Adrenal gland (tissue), 12 donors: ENCODE measurements around the gene TBC1D22A. TPM values are rescaled to one million over a fixed set of nuclear protein-coding genes. Genes with fewer than 3 reads are reported as not detected.

Experiments
- DNase-seq, 7 donors: peaks; one replicate each; pipeline ENCODE4 v3.0.0-alpha.2; 2019 to 2020
- H3K27ac ChIP-seq, 5 donors: fragments of 200-600 bp; sonication (generic) in 4 of 5; 1 replicate in 3 of 5; 2 replicates in 2 of 5; pipeline versions ENCODE4 v1.5.1 to v1.8.0; 2016 to 2020; ENCODE audit warnings: mild to moderate bottlenecking in 1 of 5
- H3K27me3 ChIP-seq: fragments of 200-600 bp; 2 replicates; pipeline ENCODE4 v1.8.0; 2021
- H3K36me3 ChIP-seq, 2 donors: fragments of 200-600 bp; replicated peaks in 1 of 2; 1 replicate in 1 of 2; 2 replicates in 1 of 2; pipeline versions ENCODE4 v1.5.1 to v1.8.0; 2018 to 2022
- H3K4me1 ChIP-seq, 2 donors: fragments of 200-600 bp; replicated peaks in 1 of 2; 1 replicate in 1 of 2; 2 replicates in 1 of 2; pipeline versions ENCODE4 v1.5.1 to v1.8.0; 2018 to 2021
- H3K4me3 ChIP-seq, 4 donors: fragments of 200-600 bp; sonication (generic) in 3 of 4; one replicate each; pipeline ENCODE4 v1.5.1; 2016 to 2018
- H3K9me3 ChIP-seq, 3 donors: fragments of 200-600 bp; sonication (generic) in 1 of 3; replicated peaks in 1 of 3; 1 replicate in 2 of 3; 2 replicates in 1 of 3; pipeline versions ENCODE4 v1.5.1 to v1.8.0; 2016 to 2021
- POLR2A ChIP-seq, 2 donors: fragments of 450-650 bp; IDR thresholded peaks; one replicate each; pipeline ENCODE4 v1.6.1; 2017; ENCODE audit warnings: antibody characterized with exemption in 2 of 2, mild to moderate bottlenecking in 2 of 2, moderate library complexity in 1 of 2
- WGBS, 4 donors: extraction: QIAGEN DNeasy Blood & Tissue Kit in 2 of 4; methylation state at CpG; one replicate each; pipeline versions ENCODE4 v1.1.5 to v1.1.7; 2013 to 2017; 5-methylcytosine and 5-hydroxymethylcytosine counted together
- intact Hi-C, 2 donors: fragments of 100-400 bp; cut with DNase I; formaldehyde crosslinking; loops; one replicate each; pipeline versions ENCODE4 v1.14.1 to v1.15.0; 2022 to 2023
- polyA plus RNA-seq, 3 donors: library from polyadenylated mRNA; stranded (reverse); fragments of 200-250 nt in 2 of 3; fragments of 350-450 nt in 1 of 3; fragmentation: Illumina TruSeq in 1 of 3; extraction: RNeasy Lipid Tissue Mini Kit (QIAGEN cat#74804) in 1 of 3; gene quantifications; one replicate each; pipeline ENCODE4 v1.2.3, GENCODE V29; 2013 to 2014
- total RNA-seq, 9 donors: library from RNA; depleted of rRNA in 4 of 9; stranded (reverse); fragments of >200 nt in 4 of 9; fragments of 120-200 nt in 1 of 9; fragmentation: NEBNext Ultra II Directional in 1 of 9; extraction: Animal tissue kit (Norgen Biotek cat#: 25700) in 1 of 9; gene quantifications; one replicate each; pipeline versions ENCODE4 v1.1.0 to v1.2.4, GENCODE V29; 2013 to 2023
- TF ChIP-seq, protein P1 (sequence below), 6 experiments: fragments of 450-650 bp in 4 of 6; fragments of 200-600 bp in 2 of 6; sonication (generic) in 1 of 6; IDR thresholded peaks; 1 replicate in 5 of 6; 2 replicates in 1 of 6; pipeline versions ENCODE4 v1.5.1 to v1.8.0; 2016 to 2021; ENCODE audit warnings: antibody characterized with exemption in 6 of 6, mild to moderate bottlenecking in 2 of 6, moderate library complexity in 1 of 6
- donor health status: healthy with polysubstance abuse.
- donor health status: Bipolar disorder and iron deficiency.
- donor health status: DM: yes; HTN: yes; CAD: no.
- donor health status: DM: no; HTN: no; CAD: no.
- donor health status: DM: no; HTN: no; CAD: no.
- donor health status: DM: yes; HTN: yes; CAD: no.

The TBC1D22A gene
- total and polyA plus RNA-seq, 12 donors, result 11.5 to 44.2 (median 28.1) TPM

- TF ChIP-seq, protein P1, sequence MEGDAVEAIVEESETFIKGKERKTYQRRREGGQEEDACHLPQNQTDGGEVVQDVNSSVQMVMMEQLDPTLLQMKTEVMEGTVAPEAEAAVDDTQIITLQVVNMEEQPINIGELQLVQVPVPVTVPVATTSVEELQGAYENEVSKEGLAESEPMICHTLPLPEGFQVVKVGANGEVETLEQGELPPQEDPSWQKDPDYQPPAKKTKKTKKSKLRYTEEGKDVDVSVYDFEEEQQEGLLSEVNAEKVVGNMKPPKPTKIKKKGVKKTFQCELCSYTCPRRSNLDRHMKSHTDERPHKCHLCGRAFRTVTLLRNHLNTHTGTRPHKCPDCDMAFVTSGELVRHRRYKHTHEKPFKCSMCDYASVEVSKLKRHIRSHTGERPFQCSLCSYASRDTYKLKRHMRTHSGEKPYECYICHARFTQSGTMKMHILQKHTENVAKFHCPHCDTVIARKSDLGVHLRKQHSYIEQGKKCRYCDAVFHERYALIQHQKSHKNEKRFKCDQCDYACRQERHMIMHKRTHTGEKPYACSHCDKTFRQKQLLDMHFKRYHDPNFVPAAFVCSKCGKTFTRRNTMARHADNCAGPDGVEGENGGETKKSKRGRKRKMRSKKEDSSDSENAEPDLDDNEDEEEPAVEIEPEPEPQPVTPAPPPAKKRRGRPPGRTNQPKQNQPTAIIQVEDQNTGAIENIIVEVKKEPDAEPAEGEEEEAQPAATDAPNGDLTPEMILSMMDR (IDR thresholded peaks at IDR 0.05), result no peak
- TF ChIP-seq POLR2A (IDR thresholded peaks at IDR 0.05), result no peak
- peaks cover 3% of the 10 kb centered on the region in 2 donors for H3K4me1 ChIP-seq
- intact Hi-C loops, result no loop called here
- H3K27ac ChIP-seq, result no peak overlapping the region
- H3K4me3 ChIP-seq, result no peak overlapping the region
- H3K9me3 ChIP-seq, result no peaks in the 10 kb centered on the region
- no peak for DNase-seq
- H3K27me3 ChIP-seq, result no peaks in the 10 kb centered on the region
- 82 to 100% (median 95%) methylated on average over 2 to 3 of the region's 3 CpGs for WGBS, 4 donors
- H3K36me3 ChIP-seq, result no peaks in the 10 kb centered on the region
Measured at GRCh38 chr22:46980392-46980791, 217.9 kb downstream of the TBC1D22A start.

DNA sequence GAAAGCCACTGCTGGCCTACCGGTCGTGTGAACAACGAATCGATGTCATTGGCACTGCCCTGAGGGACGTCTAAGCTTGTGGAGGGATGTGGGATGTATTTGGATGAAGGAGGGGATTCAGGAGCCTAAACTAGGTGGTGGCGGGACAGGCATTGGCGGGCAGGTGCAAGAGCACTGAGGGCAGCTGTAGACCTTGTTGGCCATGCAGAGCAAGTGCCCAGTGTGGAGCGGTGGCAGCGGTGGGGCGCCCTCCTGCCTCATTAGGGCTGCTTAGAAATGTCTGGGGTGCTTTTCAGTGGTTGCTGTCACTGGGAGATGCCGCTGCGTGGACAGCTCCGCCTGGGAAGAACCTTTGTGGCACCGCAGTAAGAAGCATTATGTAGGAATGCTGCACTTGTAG is 220.2 kb downstream of the TBC1D22A start:
- no peak for DNase-seq
- WGBS, 4 donors, result 95 to 99% (median 98%) methylated on average over 10 to 14 of the region's 14 CpGs
- Histone ChIP-seq H3K4me1 (peaks cover 3 to 6% of the 10 kb centered on the region in 2 donors), H3K36me3 (no peaks in the 10 kb centered on the region), H3K27me3 (no peaks in the 10 kb centered on the region), H3K9me3 (no peaks in the 10 kb centered on the region), H3K27ac (no peak overlapping the region), H3K4me3 (no peak overlapping the region)
- intact Hi-C loops, result no loop called here
- no peak for TF ChIP-seq POLR2A (IDR thresholded peaks at IDR 0.05)
- TF ChIP-seq, protein P1 (IDR thresholded peaks at IDR 0.05), result no peak

DNA sequence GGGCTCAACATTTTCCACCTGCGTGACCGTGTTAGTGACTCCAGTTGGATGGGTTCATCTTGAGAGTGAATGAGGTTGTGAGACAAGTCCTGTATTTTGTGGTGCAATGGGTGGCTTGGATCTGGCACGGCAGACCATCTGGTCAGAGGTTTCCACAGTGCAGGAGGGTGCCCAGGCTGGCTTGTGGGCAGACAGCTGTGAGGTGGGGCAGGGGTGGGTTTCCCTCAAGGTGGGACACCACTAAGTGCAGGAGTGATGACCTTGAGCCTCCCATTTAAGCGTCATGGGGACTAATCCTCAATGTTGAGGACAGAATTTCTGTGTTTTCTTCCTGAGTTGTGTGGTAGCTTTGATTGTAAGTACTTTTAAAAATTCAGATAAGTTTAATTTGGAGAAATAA is 220.6 kb downstream of the TBC1D22A start:
- Histone ChIP-seq H3K4me3 (no peak overlapping the region), H3K27me3 (no peaks in the 10 kb centered on the region), H3K9me3 (no peaks in the 10 kb centered on the region), H3K4me1 (peaks cover 3 to 6% of the 10 kb centered on the region in 2 donors), H3K27ac (no peak overlapping the region), H3K36me3 (no peaks in the 10 kb centered on the region)
- DNase-seq, result no peak
- WGBS, 4 donors, result 80 to 100% (median 94%) methylated on average over 2 to 4 of the region's 4 CpGs
- TF ChIP-seq, protein P1 (IDR thresholded peaks at IDR 0.05), result no peak
- no peak for TF ChIP-seq POLR2A (IDR thresholded peaks at IDR 0.05)
- intact Hi-C loops, result no loop called here

DNA sequence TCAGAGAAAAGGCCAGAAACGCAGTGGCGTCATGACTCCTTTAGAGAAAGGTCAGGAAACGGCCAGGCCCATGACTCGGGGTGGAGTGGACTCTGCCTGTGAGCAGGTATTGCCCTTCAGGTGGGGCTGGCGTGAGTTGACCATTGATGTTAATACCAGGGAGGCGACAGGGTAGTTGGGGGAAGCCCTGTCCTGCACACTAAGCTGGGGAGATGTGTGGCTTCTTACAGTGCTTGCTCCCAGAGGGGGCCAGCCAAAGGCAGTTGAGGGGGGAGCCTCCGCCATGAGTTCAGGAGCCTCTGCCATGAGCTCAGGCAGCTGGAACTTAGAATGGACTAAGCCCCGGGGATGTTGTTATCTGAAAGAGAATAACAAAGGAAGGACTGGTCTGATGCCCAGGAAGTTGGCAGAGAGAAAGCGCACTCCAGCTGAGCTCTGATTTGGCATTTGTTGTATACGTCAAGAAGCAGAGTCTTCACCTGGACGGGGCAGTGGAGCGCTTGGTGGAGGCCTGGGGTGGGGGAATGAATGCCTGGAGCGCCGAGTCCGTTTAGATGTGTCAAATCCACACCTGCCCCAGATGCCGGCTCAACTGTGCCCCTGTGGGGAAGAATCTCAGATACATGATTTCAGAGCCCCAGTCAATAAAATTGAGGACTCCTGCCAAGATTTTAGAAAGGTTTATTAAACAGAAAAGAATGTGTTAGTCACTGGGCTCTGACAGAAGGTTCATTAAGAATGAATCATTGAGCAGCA is 222.5 kb downstream of the TBC1D22A start:
- Histone ChIP-seq H3K4me1 (peaks cover 3 to 6% of the 10 kb centered on the region in 2 donors), H3K36me3 (no peaks in the 10 kb centered on the region), H3K27me3 (no peaks in the 10 kb centered on the region), H3K9me3 (no peaks in the 10 kb centered on the region), H3K27ac (peak overlapping the region in 1 of 5 donors; percentile 26), H3K4me3 (no peak overlapping the region)
- WGBS, 4 donors, result 77 to 94% (median 85%) methylated on average over 16 of the region's 16 CpGs
- DNase-seq, result no peak
- intact Hi-C loops, result no loop called here
- TF ChIP-seq, protein P1 (IDR thresholded peaks at IDR 0.05), result no peak
- no peak for TF ChIP-seq POLR2A (IDR thresholded peaks at IDR 0.05)
